IMR-90 (cell line): ENCODE data around the gene SLC46A2. TPM values are rescaled to one million over a fixed set of nuclear protein-coding genes. Genes with fewer than 3 reads are reported as not detected.

Experiments
- ATAC-seq: fragments of 200-7000 bp; cut with Tn5 transposase; 2 replicates; pipeline ENCODE4 v1.9.1; 2020; ENCODE audit warnings: low read depth, mild to moderate bottlenecking, moderate library complexity
- BruUV-seq: library from RNA; stranded (reverse); fragments of 400-500 nt; replicated peaks from 2 replicates; lab custom pipeline; 2021; lab: Mats Ljungman, UMichigan
- CTCF ChIA-PET: fragments of 300-600 bp; formaldehyde crosslinking; extraction: SDS; loops from one replicate; lab custom pipeline; 2021; ENCODE audit warnings: antibody characterized with exemption; lab: Yijun Ruan, JAX
- POLR2A ChIA-PET: fragments of 300-600 bp; sonication (Branson Sonifier 250); formaldehyde crosslinking; loops from one replicate; lab custom pipeline; 2022; ENCODE audit warnings: antibody characterized with exemption; ENCODE audit not compliant: unreplicated experiment; lab: Charles Lee
- DNase-seq: peaks from one replicate; pipeline ENCODE4 v3.0.0; 2013
- H2AFZ ChIP-seq: replicated peaks from 2 replicates; pipeline ENCODE3; 2013; ENCODE audit warnings: low read length, mild to moderate bottlenecking; ENCODE audit not compliant: poor library complexity
- H2AK5ac ChIP-seq: 2 replicates; pipeline ENCODE4 v1.6.1; 2013; ENCODE audit warnings: low read depth, low read length, inconsistent platforms
- H2AK9ac ChIP-seq: replicated peaks from 2 replicates; pipeline ENCODE3; 2013; ENCODE audit warnings: mild to moderate bottlenecking, low read depth, low read length, moderate library complexity; ENCODE audit not compliant: poor library complexity
- H2BK120ac ChIP-seq: 2 replicates; pipeline ENCODE4 v1.6.1; 2013; ENCODE audit warnings: low read depth, low read length, inconsistent platforms
- H2BK15ac ChIP-seq: 3 replicates; pipeline ENCODE4 v1.6.1; 2013; ENCODE audit warnings: low read depth, low read length, inconsistent platforms
- H2BK20ac ChIP-seq: 2 replicates; pipeline ENCODE4 v1.6.1; 2013; ENCODE audit warnings: low read depth, mild to moderate bottlenecking, inconsistent platforms, low read length, moderate library complexity
- H2BK5ac ChIP-seq: 2 replicates; pipeline ENCODE4 v1.6.1; 2013; ENCODE audit warnings: mild to moderate bottlenecking, low read depth, low read length, inconsistent platforms; ENCODE audit not compliant: poor library complexity, severe bottlenecking
- H3K14ac ChIP-seq: replicated peaks from 2 replicates; pipeline ENCODE4 v1.6.1; 2013; ENCODE audit warnings: low read depth, low read length, inconsistent platforms
- H3K18ac ChIP-seq: 2 replicates; pipeline ENCODE4 v1.6.1; 2013; ENCODE audit warnings: low read depth, low read length, control low read depth
- H3K23ac ChIP-seq: 2 replicates; pipeline ENCODE4 v1.6.1; 2013; ENCODE audit warnings: low read depth, low read length, inconsistent platforms
- H3K27ac ChIP-seq: 2 replicates; pipeline ENCODE4 v1.5.1; 2013; ENCODE audit warnings: mild to moderate bottlenecking, control low read depth, low read length; ENCODE audit not compliant: insufficient read depth
- H3K27me3 ChIP-seq: 2 replicates; pipeline ENCODE4 v1.6.1; 2013; ENCODE audit warnings: low read length; ENCODE audit not compliant: control insufficient read depth, insufficient read depth
- H3K36me3 ChIP-seq: 2 replicates; pipeline ENCODE4 v1.6.1; 2013; ENCODE audit warnings: low read length, mixed read lengths; ENCODE audit not compliant: control insufficient read depth, insufficient read depth
- H3K4ac ChIP-seq: 2 replicates; pipeline ENCODE4 v1.6.1; 2013; ENCODE audit warnings: low read depth, low read length, inconsistent platforms
- H3K4me1 ChIP-seq: 2 replicates; pipeline ENCODE4 v1.6.1; 2013; ENCODE audit warnings: low read length, mixed read lengths; ENCODE audit not compliant: control insufficient read depth, insufficient read depth
- H3K4me2 ChIP-seq: 2 replicates; pipeline ENCODE4 v1.6.1; 2013; ENCODE audit warnings: low read depth, mild to moderate bottlenecking, control low read depth, low read length, moderate library complexity
- H3K4me3 ChIP-seq: 2 replicates; pipeline ENCODE4 v1.5.1; 2013; ENCODE audit warnings: low read depth, mild to moderate bottlenecking, control low read depth, low read length, moderate library complexity; ENCODE audit not compliant: insufficient read depth
- H3K56ac ChIP-seq: 2 replicates; pipeline ENCODE4 v1.6.1; 2013; ENCODE audit warnings: low read length, inconsistent platforms; ENCODE audit not compliant: insufficient read depth; ENCODE audit errors: extremely low read depth
- H3K79me1 ChIP-seq, 2 experiments: 2 replicates each; pipeline ENCODE4 v1.6.1; 2013; ENCODE audit warnings: low read length in 2 of 2, inconsistent platforms in 1 of 2, low read depth in 1 of 2
- H3K9ac ChIP-seq: 2 replicates; pipeline ENCODE4 v1.6.1; 2013; ENCODE audit warnings: low read depth, low read length, control low read depth
- H3K9me1 ChIP-seq: 2 replicates; pipeline ENCODE4 v1.6.1; 2013; ENCODE audit warnings: low read length, inconsistent platforms; ENCODE audit not compliant: insufficient read depth
- H3K9me3 ChIP-seq: 2 replicates; pipeline ENCODE4 v1.6.1; 2013; ENCODE audit warnings: low read length; ENCODE audit not compliant: control insufficient read depth, insufficient read depth
- H4K20me1 ChIP-seq: 2 replicates; pipeline ENCODE4 v1.6.1; 2013; ENCODE audit warnings: low read length, inconsistent platforms; ENCODE audit not compliant: insufficient read depth
- H4K5ac ChIP-seq: 2 replicates; pipeline ENCODE4 v1.6.1; 2013; ENCODE audit warnings: mild to moderate bottlenecking, low read depth, low read length, control low read depth
- H4K8ac ChIP-seq, 2 experiments: 2 replicates each; pipeline ENCODE4 v1.6.1; 2013; ENCODE audit warnings: low read depth in 2 of 2, low read length in 2 of 2, control low read depth in 1 of 2, inconsistent platforms in 1 of 2
- H4K91ac ChIP-seq: 2 replicates; pipeline ENCODE4 v1.6.1; 2013; ENCODE audit warnings: low read depth, low read length, inconsistent platforms; ENCODE audit not compliant: insufficient read depth
- BHLHE40 ChIP-seq: fragments of 150-350 bp; IDR thresholded peaks from 2 replicates; pipeline ENCODE4 v1.6.1; 2016; ENCODE audit warnings: mild to moderate bottlenecking, low read depth, low read length
- CEBPB ChIP-seq: IDR thresholded peaks from 2 replicates; pipeline ENCODE4 v1.6.1; 2012; ENCODE audit warnings: low read depth, low read length, improper control_type of control experiment
- CHD1 ChIP-seq: IDR thresholded peaks from 2 replicates; pipeline ENCODE4 v1.6.1; 2012; ENCODE audit warnings: low read depth, low read length, improper control_type of control experiment
- MAZ ChIP-seq: IDR thresholded peaks from 2 replicates; pipeline ENCODE4 v1.6.1; 2012; ENCODE audit warnings: low read depth, mild to moderate bottlenecking, low read length, improper control_type of control experiment, moderate library complexity, borderline replicate concordance
- MXI1 ChIP-seq: IDR thresholded peaks from 2 replicates; pipeline ENCODE4 v1.6.1; 2012; ENCODE audit warnings: low read depth, mild to moderate bottlenecking, low read length, moderate library complexity, borderline replicate concordance
- NFE2L2 ChIP-seq: fragments of 150-350 bp; IDR thresholded peaks from 2 replicates; pipeline ENCODE4 v1.6.1; 2016; ENCODE audit warnings: low read depth, mild to moderate bottlenecking, low read length
- POLR2A ChIP-seq: IDR thresholded peaks from 2 replicates; pipeline ENCODE4 v1.6.1; 2012; ENCODE audit warnings: mild to moderate bottlenecking, low read depth, low read length
- RCOR1 ChIP-seq: IDR thresholded peaks from 2 replicates; pipeline ENCODE4 v1.6.1; 2012; ENCODE audit warnings: mild to moderate bottlenecking, low read length, improper control_type of control experiment; ENCODE audit not compliant: insufficient replicate concordance
- WGBS, 2 experiments: methylation state at CpG; one replicate each; pipeline versions ENCODE4 v1.1.5 to v1.1.7; 2013; ENCODE audit warnings: missing lambda C conversion rate in 2 of 2; ENCODE audit not compliant: insufficient read length in 1 of 2; ENCODE audit errors: extremely low coverage in 2 of 2; 5-methylcytosine and 5-hydroxymethylcytosine counted together
- dilution Hi-C: fragments of 300-500 bp; cut with HindIII; formaldehyde crosslinking; loops from one replicate; pipeline ENCODE4 v1.14.3; 2018; ENCODE audit warnings: low sequenced_read_pairs; ENCODE audit not compliant: unreplicated experiment
- in situ Hi-C: fragments of 300-500 bp; cut with MboI; formaldehyde crosslinking; loops from 3 replicates; pipeline ENCODE4 v1.14.3; 2019; ENCODE audit warnings: low sequenced_read_pairs, inconsistent platforms, mixed read lengths
- intact Hi-C: fragments of 100-400 bp; cut with micrococcal nuclease; formaldehyde crosslinking; loops from 2 replicates; pipeline ENCODE4 v1.10.0; 2022
- polyA plus RNA-seq, 3 experiments: library from polyadenylated mRNA; depleted of rRNA; stranded (reverse); fragments of >200 nt; gene quantifications; 2 replicates each; pipeline ENCODE4 v1.2.3, GENCODE V29; 2012; ENCODE audit warnings: low replicate concordance in 1 of 3
- total RNA-seq: library from RNA; depleted of rRNA; stranded (reverse); fragments of >200 nt; gene quantifications from 2 replicates; pipeline ENCODE4 v1.2.3, GENCODE V29; 2012

The SLC46A2 gene
- total and polyA plus RNA-seq, 2 of the 4 experiments (the other 2 are of a cell fraction) = not detected

GRCh38 chr9:112911736-112912135 lies 21.1 kb upstream of the SLC46A2 start:
- Histone ChIP-seq H2BK15ac (no peak overlapping the region), H3K14ac (no peak overlapping the region), H3K4ac (no peak overlapping the region), H2BK120ac (no peak overlapping the region), H4K91ac (no peak overlapping the region), H3K9me1 (no peaks in the 10 kb centered on the region), H4K20me1 (no peaks in the 10 kb centered on the region), H3K4me1 (no peaks in the 10 kb centered on the region), H3K79me1 (no peaks in the 10 kb centered on the region), H2AK5ac (no peak overlapping the region), H2AK9ac (no peak overlapping the region), H3K27me3 (peaks cover 36% of the 10 kb centered on the region), H3K4me2 (no peak overlapping the region), H2AFZ (no peak overlapping the region), H3K56ac (no peak overlapping the region), H3K36me3 (no peaks in the 10 kb centered on the region), H3K18ac (no peak overlapping the region), H3K9me3 (no peaks in the 10 kb centered on the region), H4K8ac (no peak overlapping the region), H4K5ac (no peak overlapping the region), H3K4me3 (no peak overlapping the region), H3K27ac (no peak overlapping the region), H3K23ac (no peak overlapping the region), H3K9ac (no peak overlapping the region), H2BK5ac (no peak overlapping the region), H2BK20ac (no peak overlapping the region)
- ATAC-seq = no peak
- DNase-seq = no peak
- TF ChIP-seq POLR2A (no peak), RCOR1 (no peak), NFE2L2 (no peak), MXI1 (no peak), CHD1 (no peak), CEBPB (no peak), BHLHE40 (no peak), MAZ (no peak)
- intact Hi-C loops = no loop called here
- ChIA-PET POLR2A (no interaction called here), CTCF (no interaction called here)
- in situ Hi-C loops = no loop called here
- no CpG with 5 or more reads among the region's 2 CpGs for WGBS, 2 experiments
- no TSS peak for BruUV-seq
- dilution Hi-C loops = no loop called here
